GM18867 (cell line): ENCODE measurements around the gene UCKL1.
"Not testable (repeated sequence)": the region's sequence is repeated elsewhere in the genome, so short reads cannot be mapped to it uniquely, and the experiment has no call there.

Source experiments
- ATAC-seq: cut with Tn5 transposase; IDR thresholded peaks from one replicate; pipeline ENCODE4 v1.9.1; 2021; ENCODE audit warnings: mild to moderate bottlenecking, moderate library complexity; ENCODE audit not compliant: unreplicated experiment

Gene UCKL1

DNA sequence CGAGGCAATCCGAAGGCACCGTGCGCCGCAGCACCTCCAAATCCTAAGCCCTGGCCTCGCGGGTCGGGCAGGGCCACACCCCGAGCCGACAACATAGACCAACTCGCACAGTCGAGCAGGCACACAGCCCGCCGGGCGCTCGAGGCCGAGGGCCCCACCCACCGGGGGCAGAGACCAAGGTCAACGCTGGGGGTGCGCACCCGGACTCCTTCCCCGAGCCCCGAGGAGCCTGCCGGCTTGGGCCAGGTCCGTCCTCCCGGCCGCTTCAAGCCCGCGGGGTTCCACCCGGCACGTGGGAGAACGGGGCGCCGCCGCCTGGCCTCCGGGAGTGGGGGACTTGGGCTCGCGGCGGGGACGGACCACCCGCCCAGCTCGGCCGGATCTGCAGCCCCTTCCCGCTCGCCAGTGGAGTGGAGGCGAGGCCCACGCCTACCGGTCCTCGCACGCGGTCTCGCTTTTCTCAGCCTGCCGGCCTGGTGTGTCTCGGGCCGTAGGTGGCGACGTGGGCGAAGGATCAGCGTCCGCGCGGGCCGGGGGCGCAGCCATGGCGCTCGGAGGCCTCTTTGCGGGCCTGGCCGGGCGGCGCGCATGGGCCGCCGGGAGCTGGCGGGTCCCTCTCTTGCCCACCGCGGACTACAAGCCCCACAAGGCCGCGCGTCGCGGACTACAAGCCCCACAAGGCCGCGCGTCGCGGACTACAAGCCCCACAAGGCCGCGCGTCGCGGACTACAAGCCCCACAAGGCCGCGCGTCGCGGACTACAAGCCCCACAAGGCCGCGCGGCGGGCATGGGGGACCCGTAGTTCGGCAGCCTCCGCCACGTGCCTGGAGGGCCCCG lies at the start of gene UCKL1:
UCKL1 (minus strand) TSS at position 590 of the 837 bp plus-strand sequence; CDS start at position 546, 44 bp downstream.
- peak; percentile 66 for ATAC-seq

DNA sequence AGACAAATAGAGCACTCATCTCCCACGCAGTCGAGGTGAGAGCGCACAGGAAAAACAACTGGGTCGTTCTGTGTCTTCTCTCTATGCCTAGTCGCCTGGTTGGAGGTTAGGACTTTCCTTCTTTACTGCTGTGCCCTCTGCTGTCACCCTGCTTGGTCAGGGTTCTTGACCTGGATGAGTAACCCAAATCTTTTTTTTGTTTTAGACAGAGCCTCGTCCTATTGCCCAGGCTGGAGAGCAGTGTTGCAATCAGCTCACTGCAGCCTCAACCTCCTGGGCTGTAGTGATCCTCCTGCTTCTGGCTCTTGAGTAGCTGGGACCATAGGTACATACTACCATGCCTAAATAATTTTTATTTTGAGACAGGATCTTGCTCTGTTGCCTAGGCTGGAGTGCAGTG lies 49.2 kb upstream of the UCKL1 start:
- ATAC-seq = no peak

- ATAC-seq = no peak
Measured at GRCh38 chr20:64003960-64004725, 47.9 kb upstream of the UCKL1 start.

GRCh38 chr20:64001607-64002011 lies 45.4 kb upstream of the UCKL1 start:
- ATAC-seq = no peak

GRCh38 chr20:64000906-64001305 lies 44.7 kb upstream of the UCKL1 start:
- no peak for ATAC-seq

DNA sequence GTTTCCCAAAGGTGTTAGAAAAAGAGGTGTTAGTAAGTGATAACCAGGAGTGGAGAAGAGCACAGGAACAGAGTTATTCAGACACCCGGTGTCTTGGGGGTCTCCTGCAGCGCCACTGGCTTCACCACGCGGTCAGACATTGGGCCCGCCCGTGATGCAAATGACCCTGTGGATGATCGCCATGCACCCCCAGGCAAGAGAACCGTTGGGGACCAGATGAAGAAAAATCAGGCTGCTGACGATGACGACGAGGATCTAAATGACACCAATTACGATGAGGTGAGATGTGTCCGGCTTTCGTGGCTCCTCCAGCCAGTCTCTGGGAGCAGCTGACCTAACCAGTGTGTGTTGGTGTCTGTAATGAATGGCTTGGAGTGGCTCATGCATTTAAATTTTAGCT lies 26.7 kb upstream of the UCKL1 start:
- no peak for ATAC-seq

GRCh38 chr20:63980806-63981728 lies 24.9 kb upstream of the UCKL1 start, which contains the start of gene PRPF6:
PRPF6 (plus strand) TSS chr20:63981132; CDS start chr20:63981246, 114 bp downstream.
- ATAC-seq = peak; percentile 60

DNA sequence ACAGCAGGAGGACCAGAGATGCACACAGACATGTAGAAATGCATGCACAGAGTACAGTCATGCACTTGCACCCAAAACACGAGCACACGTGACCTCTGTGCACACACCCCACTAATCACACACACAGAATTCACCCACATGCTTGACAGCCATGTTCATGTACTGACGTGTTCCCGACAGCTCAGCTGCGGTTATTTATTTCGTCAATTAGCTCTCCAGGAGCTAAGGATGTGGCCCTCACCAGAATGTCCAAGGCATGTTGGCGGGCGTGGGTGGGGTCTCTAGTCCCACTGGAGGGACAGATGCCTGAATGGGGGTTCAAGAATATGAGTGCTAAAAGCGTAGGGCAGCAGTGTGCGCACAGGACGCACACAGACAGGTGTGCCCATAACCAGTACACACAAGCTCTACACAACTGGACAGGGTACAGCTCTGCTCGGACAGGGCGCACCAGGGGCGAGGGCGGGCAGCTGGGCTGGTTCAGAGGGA lies 24.1 kb upstream of the UCKL1 start:
- peak; percentile 20 for ATAC-seq

- ATAC-seq = peak; percentile 21
Measured at GRCh38 chr20:63979557-63980316, 23.5 kb upstream of the UCKL1 start, which contains the start of gene SAMD10. SAMD10 (minus strand) TSS chr20:63979642; CDS start chr20:63979467, 175 bp downstream.

DNA sequence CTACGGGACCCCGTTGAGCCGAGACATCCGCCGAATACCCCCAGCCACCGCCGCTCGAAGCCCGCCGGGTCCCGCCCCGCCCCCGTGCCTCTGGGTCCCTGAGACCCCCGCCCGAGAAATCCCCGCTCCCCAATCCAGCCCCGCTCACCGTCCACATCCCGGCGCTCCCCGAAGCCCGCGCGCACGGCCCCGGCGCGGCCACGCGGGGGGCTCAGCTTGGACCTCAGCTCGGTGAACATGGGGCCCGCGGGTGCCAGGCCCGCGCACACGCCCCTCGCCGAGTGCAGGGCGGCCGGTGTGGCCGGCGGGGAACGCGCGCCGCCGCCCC lies 23.0 kb upstream of the UCKL1 start:
- no peak for ATAC-seq

- ATAC-seq = peak; percentile 29
Measured at GRCh38 chr20:63978319-63979228, 22.4 kb upstream of the UCKL1 start.

DNA sequence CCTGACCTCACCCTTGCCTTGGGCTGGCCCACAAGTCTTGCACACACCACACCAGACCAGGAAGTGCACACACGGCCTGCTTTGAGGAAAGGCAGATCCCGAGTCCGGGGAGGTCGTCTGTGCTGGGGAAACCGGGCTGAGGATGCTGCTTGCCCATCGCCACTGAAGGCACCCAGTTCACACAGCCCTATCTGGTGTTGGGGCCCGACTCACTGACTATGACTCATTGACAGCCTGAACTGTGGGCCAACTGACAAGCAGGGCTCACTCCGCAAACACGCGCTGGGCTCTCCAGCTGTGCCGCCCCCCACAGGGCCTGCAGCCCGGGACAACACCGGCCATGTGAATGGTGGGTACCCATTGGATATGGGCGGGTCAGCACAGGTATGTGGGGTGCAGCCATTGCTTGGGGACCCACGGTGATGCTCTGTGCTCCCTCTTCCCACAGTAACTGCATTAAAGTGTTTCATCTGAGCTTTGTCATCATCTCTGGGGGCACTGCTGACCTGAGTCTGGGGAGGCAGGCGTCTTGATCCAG lies 21.6 kb upstream of the UCKL1 start:
- no peak for ATAC-seq

DNA sequence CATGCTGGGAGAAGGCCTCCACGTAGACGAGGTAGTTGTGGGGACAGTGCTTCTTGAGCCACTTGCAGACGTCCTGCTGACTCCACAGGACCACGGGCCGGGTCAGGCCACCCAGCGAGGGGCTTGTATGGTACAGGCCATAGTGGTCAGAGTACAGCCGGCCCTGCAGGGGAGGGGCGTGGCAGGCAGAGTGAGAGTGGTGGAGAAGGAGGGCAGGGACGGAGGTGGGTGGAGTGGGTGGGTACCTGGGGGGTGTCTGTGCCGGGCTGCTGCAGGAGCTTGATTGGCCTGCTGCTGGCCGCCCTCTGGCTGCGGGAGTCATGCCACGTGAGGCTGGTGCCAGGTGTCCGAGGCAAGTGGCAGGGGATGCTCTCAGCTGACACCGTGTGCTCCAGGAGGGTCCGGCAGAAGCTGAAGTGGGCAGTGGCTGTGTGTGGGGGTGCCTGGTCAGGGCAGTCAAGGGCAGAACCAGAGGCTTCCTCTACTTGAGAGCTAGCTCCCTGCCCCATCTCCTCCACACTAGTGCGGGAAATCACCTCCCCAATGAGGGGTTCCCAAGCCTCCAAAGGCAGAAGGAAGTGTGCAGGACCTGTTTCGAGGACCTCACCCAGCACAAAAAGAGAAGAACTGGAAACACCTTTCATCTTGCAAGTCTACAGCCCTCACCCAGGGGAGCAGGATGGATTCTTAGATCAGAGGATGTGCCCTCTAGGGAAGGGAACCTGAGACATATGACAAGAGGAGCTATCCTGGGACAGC lies 20.9 kb upstream of the UCKL1 start:
- ATAC-seq = no peak

DNA sequence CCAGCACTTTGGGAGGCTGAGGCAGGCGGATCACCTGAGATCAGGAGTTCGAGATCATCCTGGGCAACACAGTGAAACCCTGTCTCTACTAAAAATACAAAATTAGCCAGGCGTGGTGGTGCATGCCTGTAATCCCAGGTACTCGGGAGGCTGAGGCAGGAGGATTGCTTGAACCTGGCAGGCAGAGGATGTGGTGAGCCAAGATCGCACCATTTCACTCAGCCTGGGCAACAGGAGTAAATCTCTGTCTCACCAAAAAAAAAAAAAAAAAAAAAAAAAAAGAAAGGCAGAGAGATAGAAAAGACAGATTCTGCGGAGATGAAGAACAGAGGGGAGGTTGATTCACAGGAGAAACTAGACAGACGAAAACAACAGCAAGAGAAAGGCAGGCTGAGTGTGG lies 20.3 kb upstream of the UCKL1 start:
- ATAC-seq = not testable (repeated sequence)

DNA sequence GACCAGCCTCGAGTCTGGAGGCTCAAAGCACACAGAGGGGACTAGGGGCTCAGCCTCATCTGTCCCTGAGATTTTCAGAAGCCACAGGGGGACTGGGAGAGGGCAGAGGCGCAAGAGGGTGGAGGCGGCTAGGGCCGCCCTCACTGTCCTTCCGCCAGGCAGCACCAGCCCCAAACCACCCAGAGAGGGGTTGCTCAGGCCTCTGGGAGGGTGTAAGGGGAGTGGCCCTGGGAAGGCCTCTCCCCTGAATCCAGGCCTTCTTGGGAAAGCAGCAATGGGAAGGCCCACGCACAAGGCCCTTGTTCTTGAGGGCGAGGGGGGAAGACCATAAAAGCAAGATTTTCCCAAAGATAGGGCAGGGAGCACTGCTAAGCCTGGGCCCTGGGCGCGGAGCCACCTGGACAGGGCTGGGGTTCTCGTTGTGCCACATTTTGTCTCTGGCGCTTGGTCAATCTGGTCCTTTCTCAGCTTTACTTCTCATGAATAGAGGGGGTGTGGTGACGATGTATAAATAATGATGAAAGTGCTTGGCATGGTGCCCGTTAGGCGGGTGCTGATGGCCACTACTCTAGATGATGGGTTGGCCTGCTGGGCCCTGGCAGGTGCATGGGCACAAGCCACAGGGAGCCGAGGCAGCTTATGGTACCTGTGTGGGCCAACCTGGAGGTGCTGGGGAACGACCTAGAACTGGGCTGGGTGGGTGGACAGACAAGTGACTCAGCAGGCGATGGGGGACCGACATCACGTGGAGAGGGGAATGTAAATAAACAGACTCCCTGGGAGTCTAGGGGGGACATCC lies 18.4 kb upstream of the UCKL1 start:
- no peak for ATAC-seq

- no peak for ATAC-seq
Measured at GRCh38 chr20:63973636-63974401, 17.6 kb upstream of the UCKL1 start.

DNA sequence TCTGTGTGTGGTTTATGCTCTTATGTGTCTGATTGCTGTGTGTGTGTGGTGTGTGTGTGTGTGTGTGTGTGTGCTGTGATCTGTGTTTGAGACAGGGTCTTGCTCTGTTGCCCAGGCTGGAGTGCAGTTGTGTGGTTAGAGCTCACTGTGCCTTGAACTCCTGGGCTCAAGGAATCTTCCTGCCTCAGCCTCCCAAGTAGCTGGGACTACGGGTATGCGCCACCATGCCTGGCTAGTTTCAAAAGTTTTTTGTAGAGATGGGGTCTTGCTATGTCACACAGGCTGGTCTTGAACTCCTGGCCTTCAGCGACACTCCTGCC lies 16.9 kb upstream of the UCKL1 start:
- ATAC-seq = no peak
